ENCODE measurements around the gene CDC42SE1.

The CDC42SE1 gene

DNA sequence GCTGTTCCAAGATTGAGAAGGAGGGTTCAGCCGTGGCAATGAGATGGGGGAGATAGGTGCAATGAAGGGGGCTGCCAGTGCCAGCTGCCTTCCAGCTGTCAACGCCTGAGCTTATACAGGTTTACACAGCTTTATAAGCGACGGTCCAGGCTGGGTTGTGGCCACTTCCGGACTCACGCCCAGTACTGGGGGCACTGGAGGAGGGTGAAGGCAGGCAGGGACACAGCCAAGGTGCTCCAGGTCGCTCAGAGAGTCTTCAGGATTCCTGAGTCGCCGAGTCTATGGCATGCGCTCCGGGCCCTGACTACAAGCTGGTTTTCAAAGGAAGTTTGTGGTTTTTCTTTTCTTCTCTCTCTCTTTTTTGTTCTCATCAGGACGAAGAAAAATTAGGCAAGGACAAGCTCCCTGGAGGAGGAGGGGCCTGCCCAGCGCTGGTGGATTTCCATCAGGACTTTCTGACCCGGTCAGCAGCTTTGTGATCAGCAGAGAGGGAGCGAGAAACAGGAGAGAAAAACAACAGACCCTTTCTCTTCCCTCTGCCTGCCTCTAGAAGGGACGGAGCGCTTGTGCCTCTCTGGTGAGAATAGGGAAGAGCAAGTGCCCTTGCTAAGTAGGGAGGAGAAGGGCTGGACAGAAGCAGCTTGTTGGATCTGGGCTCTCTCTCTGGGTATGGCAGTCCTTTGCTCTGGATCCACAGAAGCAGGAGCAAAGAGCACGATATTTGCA is 52.9 kb downstream of the CDC42SE1 start, which contains the start of gene MINDY1:
MINDY1 (minus strand) TSS at position 576 of the 726 bp plus-strand sequence. CDS start 4,285 bp downstream, outside the sequence.
- H3K27ac ChIP-seq: peak within 1 kb of the TSS; percentile 93
- TF ChIP-seq, protein P1, sequence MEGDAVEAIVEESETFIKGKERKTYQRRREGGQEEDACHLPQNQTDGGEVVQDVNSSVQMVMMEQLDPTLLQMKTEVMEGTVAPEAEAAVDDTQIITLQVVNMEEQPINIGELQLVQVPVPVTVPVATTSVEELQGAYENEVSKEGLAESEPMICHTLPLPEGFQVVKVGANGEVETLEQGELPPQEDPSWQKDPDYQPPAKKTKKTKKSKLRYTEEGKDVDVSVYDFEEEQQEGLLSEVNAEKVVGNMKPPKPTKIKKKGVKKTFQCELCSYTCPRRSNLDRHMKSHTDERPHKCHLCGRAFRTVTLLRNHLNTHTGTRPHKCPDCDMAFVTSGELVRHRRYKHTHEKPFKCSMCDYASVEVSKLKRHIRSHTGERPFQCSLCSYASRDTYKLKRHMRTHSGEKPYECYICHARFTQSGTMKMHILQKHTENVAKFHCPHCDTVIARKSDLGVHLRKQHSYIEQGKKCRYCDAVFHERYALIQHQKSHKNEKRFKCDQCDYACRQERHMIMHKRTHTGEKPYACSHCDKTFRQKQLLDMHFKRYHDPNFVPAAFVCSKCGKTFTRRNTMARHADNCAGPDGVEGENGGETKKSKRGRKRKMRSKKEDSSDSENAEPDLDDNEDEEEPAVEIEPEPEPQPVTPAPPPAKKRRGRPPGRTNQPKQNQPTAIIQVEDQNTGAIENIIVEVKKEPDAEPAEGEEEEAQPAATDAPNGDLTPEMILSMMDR (conservative IDR thresholded peaks at IDR 0.05): peak; percentile 71

DNA sequence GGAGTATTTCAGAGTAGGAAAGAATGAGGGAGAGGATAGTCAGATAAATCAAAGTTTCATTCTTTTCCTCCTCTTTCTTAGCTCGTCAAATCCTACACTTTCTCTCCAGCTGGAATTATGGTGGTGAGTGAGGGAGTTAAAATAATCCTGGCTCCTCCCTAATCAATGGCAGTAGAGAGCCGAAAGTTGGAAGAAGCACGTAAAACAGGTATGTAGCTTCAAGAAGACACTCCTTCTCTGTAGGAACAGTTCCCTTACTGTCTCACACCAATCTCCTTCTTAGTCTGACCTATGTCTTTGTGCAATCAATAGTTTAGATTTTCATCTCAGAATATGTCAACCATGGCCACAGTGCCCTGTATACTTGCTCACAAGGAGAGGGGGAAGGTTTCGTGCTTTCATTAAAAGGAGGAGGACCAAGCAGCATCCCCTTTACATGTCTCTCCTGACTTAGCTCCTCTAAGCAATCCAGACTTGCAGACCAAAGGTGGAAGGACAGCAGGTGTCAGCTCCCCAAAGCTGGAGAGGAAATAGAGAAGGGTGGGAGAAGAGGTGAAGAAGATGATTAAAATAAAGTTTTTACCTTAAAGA is 53.6 kb downstream of the CDC42SE1 start:
- TF ChIP-seq, protein P1 (conservative IDR thresholded peaks at IDR 0.05): no peak
- peak overlapping the region; percentile 93 for H3K27ac ChIP-seq

DNA sequence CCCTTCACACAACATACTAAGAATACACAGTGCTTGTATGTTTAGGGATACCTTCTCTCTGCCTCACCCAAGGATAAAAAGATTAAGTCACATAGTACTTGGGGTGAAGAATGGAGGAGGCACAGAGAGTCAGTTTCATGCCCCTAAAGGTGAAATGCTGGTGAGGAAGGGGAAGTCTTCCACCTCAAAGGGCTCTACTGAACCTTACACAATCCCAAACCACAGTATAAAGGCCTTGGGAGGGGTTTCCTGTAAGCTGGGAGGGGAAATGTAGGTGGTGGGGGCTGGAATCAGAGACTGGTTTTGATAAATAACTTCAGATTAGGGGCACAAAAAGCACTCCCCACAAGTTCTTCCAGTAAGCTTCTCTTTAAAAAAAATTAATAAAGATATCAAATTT is 56.2 kb downstream of the CDC42SE1 start:
- TF ChIP-seq, protein P1 (conservative IDR thresholded peaks at IDR 0.05): no peak
- no peak overlapping the region; the same call in 1 of the 2 replicates for H3K27ac ChIP-seq

DNA sequence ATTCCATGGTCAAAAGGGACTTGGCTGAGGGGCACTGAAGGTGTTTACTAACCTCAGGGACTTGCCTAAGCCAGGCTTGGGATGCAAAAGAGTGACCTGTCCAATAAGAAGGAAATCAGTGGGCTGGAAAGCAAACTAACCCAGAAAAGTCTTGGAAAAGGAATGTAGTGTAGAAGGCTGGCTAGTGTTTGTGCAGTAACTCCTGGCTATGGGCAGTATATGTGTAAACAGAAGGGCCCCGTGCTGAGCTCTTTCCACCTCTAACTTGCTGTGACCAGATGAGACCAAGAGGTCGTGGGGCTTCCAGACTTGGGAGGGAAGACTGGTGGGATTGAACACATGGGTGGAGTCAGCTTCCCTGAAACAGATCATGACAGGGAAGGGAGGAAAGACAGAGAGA is 56.8 kb downstream of the CDC42SE1 start:
- no peak overlapping the region for H3K27ac ChIP-seq
- TF ChIP-seq, protein P1 (conservative IDR thresholded peaks at IDR 0.05): no peak

DNA sequence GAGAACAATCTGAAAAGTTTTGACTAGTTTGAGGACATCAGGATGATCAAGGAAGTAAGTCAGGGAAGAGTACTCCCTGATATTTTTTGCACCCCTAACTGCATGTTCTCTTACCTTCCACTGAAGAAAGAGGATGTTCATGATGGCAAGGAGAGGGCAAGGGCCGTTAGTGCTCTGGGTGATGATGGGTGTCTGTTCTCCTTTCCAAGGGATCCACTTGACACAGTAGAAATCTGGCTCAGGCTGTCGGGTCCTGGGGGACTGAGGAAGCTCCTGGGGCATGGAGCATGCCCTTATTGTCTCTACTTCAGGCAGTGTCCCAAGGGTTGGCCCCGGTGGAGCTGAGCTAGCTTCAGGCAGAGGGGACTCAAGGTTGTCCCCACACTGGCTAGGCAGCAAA is 57.4 kb downstream of the CDC42SE1 start:
- no peak overlapping the region for H3K27ac ChIP-seq
- TF ChIP-seq, protein P1 (conservative IDR thresholded peaks at IDR 0.05): no peak

DNA sequence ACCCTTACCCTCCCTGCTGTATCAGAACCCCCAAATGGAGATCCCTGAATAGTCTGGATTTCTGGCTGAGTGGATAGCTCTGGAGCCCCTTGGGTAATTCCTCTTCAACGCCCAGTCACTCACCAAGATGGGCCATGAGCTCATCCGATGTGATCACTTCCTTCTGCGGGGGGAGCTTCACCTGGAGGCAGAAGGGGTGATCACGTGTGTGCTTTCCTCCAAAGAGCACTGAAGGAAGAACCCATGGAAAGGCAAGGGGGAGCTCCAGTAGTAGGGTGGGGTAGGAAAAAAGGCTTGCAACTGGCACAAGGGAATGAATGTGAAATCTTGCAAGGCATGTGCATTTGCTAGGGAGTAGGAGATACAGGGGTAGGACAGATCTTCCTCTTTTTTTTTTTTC is 57.8 kb downstream of the CDC42SE1 start:
- TF ChIP-seq, protein P1 (conservative IDR thresholded peaks at IDR 0.05): no peak
- H3K27ac ChIP-seq: no peak overlapping the region
